ENCODE measurements around the gene EIF1B.

EIF1B gene

GRCh38 chr3:40309925-40310695 is 603 bp downstream of the EIF1B start:
- no peak for DNase-seq

GRCh38 chr3:40310705-40311104 is 1.2 kb downstream of the EIF1B start:
- no peak for DNase-seq

- DNase-seq = no peak
Measured at GRCh38 chr3:40312661-40313226, 3.2 kb downstream of the EIF1B start.

- no peak for DNase-seq
Measured at GRCh38 chr3:40313975-40314860, 4.7 kb downstream of the EIF1B start.

GRCh38 chr3:40317061-40317855 is 7.8 kb downstream of the EIF1B start:
- peak; percentile 6 for DNase-seq

GRCh38 chr3:40321818-40322217 is 12.3 kb downstream of the EIF1B start:
- no peak for DNase-seq

GRCh38 chr3:40323946-40324345 is 14.4 kb downstream of the EIF1B start:
- no peak for DNase-seq

- DNase-seq = no peak
Measured at GRCh38 chr3:40324621-40325020, 15.1 kb downstream of the EIF1B start.

- no peak for DNase-seq
Measured at GRCh38 chr3:40325465-40325864, 16.0 kb downstream of the EIF1B start.

- DNase-seq = no peak
Measured at GRCh38 chr3:40328374-40328773, 18.9 kb downstream of the EIF1B start.

- no peak for DNase-seq
Measured at GRCh38 chr3:40329071-40329470, 19.6 kb downstream of the EIF1B start.

- DNase-seq = no peak
Measured at GRCh38 chr3:40332684-40333083, 23.2 kb downstream of the EIF1B start.

GRCh38 chr3:40333416-40333815 is 23.9 kb downstream of the EIF1B start:
- DNase-seq = no peak

GRCh38 chr3:40333852-40334251 is 24.3 kb downstream of the EIF1B start:
- DNase-seq = no peak

- DNase-seq = no peak
Measured at GRCh38 chr3:40336101-40336500, 26.6 kb downstream of the EIF1B start.

GRCh38 chr3:40336511-40337135 is 27.1 kb downstream of the EIF1B start:
- DNase-seq = no peak

- no peak for DNase-seq
Measured at GRCh38 chr3:40337136-40338108, 27.9 kb downstream of the EIF1B start.

GRCh38 chr3:40339871-40340270 is 30.4 kb downstream of the EIF1B start:
- no peak for DNase-seq

GRCh38 chr3:40340541-40341170 is 31.1 kb downstream of the EIF1B start:
- DNase-seq = no peak

GRCh38 chr3:40341671-40342070 is 32.2 kb downstream of the EIF1B start:
- DNase-seq = no peak

GRCh38 chr3:40350529-40350928 is 41.0 kb downstream of the EIF1B start:
- no peak for DNase-seq

All from T1000 (cell line).